Amygdala (tissue), 56 donors: ENCODE results near the gene APOBEC3H.

Experiments
- DNase-seq, 56 donors: peaks; one replicate each; lab custom pipeline; 2025; lab: John Stamatoyannopoulos, UW

Gene APOBEC3H

DNA sequence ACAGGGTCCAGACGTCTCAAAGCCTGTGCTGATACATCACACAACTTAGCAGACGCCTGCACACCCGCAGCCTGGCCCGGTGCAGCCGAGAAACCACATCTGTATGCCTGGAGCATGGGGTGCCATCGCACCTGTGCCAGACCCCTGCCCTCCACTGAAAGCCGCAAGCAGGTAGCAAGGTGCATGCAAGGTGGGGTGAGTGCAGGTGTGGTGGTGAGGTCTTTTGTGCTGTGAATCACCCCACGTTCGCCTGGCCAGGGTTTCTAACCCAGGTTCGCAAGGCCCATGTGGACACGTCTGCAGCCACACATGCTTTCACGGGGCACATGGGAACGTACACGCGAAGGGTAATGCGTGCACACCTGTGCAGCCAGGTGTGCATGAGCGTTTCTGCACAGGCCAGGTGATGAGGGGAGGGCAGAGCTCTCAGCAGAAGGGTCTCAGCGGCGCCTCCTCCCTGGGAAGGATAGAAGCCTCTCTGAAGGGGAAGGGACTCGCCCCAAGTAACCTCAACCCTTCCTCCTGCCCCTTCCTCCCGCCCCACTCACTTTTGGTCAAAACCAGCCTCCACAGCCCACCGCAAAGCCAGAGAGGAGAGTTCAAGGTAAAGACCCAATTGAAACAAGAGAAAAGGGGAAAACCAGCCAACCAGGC lies 36.0 kb downstream of the APOBEC3H start:
- DNase-seq, result no peak

DNA sequence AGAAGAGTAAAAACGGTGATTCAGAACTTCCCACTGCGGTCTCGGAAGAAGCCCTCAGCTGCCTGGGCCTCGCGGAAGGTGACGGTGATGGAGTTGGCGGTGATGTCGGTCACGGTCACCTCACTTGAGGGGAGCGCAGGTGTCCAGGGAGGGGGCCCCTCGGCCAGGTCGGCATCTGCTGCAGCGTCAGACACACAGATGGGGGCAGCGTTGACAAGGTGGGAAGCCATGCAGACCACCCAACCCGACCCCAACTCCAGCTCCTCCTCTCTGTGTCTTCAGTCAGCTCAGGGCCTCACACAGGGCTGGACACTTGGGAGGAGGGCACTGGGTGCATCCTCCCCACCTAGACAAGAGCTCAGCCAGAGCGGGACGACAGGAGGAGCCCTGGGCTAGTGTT lies 36.8 kb downstream of the APOBEC3H start:
- no peak for DNase-seq

DNA sequence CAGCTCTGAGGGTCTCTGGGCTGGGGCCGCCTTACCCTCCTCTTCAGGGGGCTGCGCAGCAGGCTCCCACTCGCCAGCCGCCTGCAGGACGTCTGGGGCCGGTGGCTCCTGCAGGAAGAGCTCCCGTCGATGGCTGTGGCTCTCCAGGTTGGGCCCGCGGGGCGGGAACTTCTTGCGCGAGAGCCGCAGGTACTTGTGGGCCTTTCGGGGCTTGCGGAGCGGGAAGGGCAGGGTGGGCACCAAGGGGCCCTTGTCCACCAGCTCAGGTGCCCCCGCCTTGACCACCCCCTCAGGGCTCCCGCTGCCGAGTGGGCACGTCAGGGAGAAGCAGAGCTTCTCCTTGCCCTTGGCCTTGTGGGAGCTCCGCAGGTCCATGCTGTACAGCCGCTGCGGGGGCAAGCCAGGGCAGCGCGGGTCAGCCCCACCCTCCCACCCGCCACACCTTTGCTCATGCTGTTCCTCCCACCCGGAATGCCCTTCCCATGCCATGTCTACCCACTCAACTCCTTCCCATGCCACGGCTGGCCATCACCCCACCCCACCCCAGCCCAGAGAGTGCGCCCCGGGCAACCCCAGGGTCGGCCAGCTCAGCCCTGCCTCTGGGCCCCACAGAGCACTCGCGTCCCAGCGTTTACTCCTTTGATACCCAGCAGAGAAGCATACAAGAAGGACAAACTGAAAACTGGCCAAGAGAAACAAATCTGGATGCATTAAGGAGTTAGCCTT lies 37.5 kb downstream of the APOBEC3H start:
- no peak for DNase-seq

DNA sequence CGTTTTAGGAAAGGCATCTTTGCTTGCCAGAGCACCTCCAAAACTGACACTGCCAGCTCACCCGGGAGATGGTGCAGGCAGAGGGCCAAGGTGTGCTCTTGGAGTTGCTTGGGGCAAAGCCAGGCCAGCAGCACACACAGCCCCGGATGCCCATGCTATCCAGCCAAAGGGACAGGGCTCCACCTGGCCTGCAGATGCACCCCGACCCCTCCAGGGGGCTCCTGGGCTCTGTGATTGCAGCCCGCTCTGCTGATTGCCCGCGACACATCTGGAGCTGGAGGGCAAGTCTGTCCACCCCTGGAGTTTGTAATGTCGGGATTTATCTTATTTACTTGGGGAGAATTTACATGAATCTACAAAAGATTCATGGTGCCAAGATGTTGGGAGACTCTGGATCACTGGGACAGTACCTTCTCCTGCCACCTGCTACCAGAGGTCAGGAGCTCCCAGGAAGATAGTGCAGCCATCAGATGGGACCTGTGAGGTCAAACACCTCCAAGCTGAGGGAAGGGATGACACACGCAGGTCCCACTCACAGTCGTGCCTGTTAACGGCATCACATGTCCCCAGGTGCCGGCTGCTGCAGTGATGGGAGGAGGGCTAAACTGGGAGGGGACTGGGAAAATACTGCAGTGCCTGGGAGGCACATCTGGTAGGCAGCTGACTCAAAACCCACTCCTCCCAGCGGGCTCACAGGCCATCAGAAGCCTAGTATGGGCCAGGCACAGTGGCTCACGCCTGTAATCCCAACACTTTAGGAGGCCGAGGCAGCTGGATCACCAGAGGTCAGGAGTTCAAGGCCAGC lies 38.2 kb downstream of the APOBEC3H start:
- DNase-seq, result no peak

DNA sequence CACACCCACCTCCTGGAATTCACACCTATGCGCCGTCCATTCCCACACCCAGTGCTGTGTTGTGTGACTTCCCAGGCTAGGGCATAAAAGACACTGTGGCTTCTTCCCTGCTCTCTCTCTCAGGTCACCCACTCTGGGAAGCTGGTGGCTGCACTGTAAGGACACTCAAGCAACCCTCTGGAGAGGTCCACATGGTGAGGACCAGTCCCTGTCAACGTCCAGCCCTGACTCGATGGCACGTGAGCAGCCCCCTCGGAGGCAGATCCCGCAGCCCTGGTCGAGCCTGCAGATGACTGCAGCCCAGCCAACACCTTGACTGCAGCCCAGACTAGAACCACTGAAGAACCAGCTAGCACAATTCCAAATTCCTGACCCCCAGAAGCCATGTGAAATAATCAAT lies 39.3 kb downstream of the APOBEC3H start:
- no peak for DNase-seq

DNA sequence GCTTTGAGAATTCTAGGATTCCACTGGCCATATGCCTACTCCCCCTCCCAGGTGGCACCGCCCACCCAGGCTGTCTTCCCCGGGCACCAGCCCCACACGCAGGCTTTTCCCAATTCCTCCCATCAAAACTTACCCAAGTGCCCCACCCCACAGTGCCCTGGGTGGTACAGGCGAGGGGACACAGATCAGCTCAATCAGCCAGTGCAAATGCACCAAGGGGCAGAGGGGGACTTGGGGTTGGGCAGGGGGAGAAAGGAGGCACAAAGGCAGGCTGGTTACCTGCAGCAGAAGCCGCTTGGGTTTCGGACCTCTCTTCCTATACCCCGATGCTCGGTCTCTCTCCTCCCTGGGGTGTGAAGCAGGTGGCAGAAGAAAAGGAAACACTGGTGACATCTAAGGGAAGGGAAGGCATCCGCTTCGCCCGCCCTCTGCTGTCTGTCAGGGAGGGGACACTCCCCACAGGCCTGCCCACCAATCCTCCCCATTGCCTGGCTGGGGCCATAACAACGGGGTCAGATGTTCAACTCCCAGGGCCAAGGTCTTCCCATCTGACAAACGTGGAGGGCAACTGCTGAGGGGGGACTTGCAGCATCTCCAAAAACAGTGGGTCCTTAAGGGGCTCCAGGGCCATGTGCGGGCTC lies 41.4 kb downstream of the APOBEC3H start:
- no peak for DNase-seq

DNA sequence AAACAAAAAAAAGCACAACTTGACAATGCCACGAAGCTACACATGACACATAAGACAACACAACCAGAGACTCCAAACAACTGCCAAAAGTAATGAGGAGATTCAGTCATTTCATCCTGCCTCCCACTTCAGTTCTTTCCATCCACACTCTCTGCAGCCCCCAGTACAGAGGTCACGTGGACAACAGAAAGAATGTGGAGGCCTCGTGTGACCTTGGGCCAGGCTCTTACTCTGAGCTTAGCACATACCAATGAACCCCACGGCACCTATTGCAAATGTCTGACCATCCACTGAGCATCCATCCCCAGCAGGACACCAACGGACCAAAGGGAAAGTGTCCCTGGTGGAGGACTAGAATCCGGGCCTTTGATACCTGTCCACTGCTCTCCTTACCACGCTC lies 42.9 kb downstream of the APOBEC3H start:
- no peak for DNase-seq

DNA sequence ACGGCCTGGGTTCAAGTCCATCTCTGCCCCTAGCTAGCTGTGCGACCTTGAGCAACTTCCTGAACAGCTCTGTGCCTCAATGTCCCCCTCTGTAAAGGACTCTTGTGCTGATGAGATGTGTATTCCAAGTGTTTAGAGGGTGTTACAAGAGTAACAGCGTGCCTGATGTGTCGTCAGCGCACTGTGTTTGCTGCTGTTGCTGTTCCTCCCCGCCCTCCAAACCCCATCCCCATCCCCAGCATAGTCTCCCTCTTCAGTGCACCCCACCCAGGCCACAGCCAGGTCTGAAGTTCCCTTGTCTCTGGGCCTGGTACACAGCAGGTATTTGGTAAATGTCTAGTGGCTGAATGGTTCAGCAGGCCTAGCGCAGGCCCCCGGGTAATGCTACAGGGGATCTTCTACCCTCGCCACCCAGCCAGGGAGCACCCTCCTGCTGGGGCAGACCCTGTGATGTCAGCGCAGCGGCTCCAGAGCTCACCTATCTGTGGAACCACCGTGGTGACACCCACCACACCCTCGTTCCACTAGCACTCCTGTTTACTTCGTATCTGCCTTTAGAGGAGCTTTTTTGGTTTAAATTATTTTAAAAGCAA lies 45.1 kb downstream of the APOBEC3H start:
- DNase-seq, result no peak

DNA sequence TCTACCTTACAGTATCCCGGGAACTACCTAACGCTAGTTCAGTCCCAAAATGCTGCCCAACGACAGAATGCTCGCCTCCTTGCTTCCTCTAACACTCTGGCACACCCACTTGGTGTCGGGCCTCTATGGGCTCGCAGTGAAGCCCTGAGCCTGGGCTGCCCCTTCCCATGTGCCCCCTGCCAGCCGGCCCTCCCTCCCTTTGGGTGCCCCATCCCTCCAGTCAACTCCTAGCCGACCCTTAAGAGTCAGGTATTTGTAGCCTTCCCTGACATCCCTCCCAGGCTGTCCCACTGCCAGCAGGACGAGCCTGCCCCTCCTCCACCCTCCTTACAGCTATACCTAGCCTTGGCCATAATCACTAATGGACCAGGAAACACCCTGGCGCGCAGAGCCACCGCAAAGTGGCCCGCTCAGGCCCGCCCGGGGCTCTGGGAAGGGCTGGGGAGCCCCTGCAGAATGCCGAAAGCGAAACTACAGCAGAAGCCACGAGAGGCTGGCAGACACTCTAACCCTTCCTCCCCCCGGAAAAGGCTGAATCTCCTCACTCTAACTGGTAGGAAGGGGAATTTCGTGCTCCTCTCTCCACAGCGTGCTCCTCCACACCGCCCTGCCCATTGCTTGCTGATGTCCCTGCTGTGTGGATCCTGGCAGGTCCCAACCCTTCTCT lies 47.2 kb downstream of the APOBEC3H start:
- DNase-seq, result no peak

DNA sequence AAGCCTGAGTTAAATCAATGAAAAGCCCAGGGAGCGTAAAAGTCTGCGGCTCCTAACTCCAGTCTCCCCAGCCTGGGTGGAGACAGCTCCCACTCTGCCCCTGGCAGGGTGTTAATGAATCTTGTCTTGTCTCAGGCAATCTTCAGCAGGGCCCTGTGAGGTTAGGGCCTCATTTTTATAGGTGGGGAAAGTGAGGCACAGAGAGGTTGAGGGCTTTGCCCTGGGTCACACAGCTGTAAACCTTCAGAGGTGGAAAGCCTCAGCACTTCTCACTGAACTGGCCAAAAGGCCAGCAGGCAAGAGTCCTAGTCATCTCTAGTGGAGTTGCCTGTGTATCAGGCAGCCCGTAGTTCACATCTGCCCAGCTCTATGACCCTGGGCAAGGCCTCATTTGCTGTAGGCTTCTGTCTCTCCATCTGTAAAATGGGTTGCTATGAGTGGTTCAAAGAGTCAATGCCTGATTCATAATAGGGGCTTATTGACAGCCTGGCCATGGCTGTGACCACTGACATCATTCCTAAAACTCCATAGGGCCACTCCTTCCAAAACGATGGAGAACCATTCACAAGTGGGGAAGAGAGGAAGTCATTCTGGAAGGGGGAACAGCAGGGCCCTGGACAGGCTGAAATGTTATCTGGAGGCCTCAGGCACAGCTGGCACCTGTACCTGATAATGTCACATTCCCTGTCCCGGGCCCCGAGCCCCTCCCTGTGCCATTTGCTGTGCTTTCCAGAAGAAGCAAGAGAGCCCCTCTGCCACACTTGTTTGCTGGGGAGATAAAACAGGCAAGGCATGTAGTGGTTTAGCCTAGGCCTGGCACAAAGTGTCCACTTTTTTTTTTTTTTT lies 49.4 kb downstream of the APOBEC3H start:
- peak in 1 of 56 donors; percentile 57 for DNase-seq

DNA sequence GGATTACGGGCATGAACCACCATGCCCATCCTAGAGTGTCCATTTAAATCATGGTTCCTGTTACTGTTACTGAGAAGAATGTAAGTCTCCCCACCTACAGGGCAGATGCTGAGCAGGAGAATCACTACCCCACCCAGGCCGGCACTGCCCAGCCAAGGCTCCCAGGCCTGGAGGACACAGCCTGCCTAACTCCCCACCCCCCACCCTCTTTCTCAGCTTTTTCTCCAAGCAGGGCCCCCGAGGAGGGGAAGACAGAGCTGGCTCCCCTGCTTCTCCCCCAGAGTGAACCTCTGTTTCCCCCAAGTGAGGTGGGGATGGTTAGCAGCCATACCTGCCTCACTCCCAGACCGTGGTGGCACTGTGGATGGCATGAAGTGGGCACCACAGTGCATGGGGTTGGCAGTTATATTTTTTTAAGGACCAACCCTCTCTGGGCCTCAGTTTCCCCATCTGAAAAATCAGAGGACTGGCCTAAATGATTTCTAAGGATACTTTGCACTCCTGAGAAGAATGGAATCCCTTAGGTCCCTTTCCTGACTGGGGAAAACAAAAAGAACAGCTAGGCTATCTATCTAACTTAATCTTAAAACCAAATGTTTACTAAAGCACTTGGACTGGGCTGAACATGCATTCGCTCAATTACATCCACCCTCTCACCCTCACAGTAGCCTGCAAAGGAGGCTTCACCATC lies 50.4 kb downstream of the APOBEC3H start:
- no peak for DNase-seq

DNA sequence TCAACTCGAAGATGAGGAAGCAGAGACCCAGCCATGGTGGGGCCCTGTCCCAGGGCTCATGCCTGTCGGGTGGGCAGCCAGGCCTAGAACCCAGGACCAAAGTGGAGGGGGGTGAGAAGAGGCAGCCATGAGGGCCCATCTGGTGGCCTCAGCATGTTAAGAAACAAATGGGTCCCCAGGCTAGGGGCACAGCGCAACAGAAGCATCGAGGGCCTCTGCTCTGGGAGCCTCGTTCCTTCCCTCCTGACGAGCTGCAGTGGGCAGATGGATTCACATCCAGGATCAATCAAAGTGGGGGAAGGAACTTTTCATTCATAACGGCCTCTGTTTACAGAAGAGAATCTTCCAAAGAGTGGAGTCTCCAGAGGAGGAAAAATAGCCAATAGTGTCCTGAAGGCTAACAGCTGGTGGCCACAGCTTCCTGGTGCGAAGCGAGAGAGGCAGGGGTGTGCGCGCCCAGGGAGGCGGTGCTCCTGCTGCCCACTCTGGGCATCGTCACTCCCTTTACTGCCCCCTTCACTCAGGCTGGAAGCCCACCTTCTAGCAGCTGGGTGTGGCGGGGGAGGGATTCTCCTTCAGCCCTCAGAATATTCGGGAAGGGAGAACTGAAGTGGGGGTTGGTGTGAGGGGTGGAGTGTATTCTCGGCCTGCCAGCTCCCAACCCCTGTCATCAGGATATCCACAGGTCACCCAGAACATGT lies 51.1 kb downstream of the APOBEC3H start:
- no peak for DNase-seq

DNA sequence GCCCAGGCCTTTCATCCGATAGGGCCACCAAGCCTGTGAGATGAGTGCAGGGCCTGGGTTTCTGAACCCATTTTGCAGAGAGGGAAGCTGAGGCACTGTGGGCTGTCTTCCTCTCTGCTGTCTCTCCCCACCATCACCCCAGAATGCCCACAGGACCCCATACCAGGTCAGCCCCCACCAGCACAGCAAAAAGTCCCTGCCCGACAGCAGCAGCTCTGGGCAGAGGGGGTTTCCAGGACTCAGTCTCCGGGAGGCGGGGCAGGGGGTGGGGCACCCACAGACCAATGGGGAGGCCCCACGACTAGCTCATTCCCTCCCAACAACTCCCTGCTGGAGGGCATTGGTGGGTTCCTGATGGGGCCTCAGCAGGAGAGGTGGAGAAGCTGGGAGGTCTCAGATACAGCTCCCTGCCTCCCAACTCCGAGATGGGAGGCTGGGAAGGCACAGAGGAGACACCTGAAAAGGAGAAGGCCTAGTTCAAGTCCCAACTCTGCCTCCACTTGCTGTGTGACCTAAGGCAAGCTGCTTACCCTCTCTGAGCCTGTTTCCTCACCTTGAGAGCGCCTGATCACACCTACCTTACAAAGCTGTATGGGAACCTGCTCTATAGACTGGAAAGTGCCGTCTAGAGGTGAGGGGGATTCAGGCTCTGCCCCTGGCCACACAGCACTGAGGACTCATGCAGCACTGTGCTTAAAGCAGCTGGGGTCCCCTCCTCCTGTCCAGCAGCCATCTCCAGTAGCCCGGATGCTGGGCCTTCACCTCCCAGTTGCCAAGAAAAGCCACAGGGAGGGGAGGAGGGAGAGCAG lies 51.9 kb downstream of the APOBEC3H start:
- DNase-seq, result peak in 18 of 56 donors; percentile 9 to 67 (median 29)

DNA sequence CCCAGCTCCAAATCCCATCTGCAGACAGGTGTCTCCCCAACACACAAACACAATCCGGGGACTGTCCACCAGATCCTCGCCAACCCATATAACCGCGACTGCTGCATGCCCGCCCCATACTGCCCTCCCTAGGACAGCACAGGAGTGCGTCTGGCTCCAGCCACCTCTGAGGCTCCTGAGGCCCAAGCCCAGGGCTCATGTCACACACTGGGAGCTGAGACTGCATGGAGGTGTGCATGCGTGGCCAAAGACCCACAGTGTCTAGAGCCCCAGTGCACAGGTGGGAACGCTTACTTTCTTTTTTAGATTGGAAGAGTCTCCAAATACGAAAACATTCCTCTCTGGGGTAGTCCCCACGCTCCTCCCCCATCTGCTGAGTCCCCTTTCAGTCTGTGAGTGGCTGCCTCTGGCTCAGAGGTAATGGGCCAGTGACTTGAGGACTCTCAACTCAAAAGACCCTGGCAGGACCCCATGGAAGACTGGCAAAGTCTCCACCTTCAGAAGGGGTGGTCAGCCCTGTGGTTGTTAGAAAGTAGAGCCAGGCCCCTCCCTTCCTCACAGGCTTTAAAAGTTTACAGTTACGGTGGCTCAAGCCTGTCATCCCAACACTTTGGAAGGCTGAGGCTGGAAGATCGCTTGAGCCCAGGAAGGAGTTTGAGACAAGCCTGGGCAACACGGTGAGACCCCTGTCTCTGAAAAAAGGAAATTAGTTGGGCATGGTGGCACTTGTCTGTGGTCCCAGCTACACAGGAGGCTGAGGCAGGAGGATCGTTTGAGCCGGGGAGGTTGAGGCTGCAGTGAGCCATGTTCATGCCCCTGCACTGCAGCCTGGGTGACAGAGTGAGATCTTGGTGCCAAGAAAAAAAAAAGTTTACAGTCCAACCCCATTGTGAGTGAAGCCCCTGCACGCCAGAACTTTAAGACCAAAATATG lies 53.1 kb downstream of the APOBEC3H start:
- DNase-seq, result no peak

DNA sequence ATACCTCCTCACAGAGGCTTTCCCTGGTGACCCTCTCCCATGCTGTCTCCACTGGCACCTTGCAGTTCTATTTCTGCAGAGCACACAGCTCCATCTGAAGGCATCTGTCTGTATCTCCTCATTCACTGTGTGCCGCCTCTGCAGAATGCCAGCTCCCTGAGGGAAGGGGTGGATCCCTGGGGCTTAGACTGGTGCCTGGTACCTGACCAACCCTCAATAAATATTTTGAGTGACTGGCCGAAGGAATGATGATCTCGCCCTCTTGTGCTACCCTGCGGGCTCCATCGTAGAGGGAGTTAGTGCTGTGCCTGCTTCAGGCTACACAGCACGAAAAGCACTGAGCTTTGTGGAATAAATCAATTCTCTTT lies 53.8 kb downstream of the APOBEC3H start:
- peak in 3 of 56 donors; percentile 22 to 35 (median 34) for DNase-seq
